ENCODE measurements around the gene FRMD8. TPM values are rescaled to one million over a fixed set of nuclear protein-coding genes. Genes with fewer than 3 reads are reported as not detected.

FRMD8 gene
- total and polyA plus RNA-seq, 2 donors from 2014 or later, result 9.4 to 41.3 TPM

DNA sequence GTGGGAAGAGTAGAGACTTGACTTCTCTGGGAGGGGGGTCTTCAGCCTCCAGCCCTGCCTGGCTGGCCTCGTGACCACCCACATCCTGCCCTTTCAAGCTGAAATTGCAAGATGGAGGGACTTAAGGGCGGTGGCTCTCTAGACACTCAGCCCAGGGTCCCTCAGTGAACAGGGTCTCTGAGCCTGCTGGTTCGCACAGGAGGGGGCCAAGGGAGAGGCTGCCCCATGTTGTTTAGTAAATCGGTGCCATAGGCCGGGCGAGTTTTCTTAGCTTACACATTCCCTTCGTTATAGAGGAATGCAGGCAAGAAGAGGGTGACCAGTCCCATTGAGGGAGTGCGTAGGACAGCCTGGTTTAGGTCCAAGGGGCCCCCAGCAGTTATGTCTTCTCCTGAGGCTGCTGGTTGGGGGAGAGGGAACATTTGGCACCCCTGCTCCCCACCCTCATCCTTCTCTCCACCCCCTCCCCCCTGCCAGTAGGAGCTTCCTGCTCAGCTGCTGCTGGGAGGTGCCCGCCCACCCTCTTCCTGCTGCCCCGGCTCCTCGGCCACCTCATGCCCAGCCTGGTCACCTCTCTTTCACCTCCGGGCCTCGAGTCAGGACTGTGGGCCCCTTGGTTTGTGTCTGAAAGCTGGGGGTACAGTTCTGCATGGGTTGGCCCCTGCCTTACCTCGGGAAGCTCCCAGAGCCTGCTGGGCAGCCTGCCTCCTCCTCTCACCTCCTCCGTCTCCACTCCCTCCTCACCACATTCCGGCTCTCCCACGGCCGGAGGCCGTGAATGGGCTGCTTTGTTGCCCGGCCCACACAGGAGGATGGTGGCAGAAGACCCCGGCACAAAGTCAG is 3.9 kb downstream of the FRMD8 start:
- Histone ChIP-seq H3K27me3 (ENCODE audit: control insufficient read depth, insufficient read depth, low read length) (no peaks in the 10 kb centered on the region), H3K9ac (ENCODE audit: low read length in 3 of 3) (peak overlapping the region in 1 of 3 donors; percentile 19), H3K27ac (ENCODE audit: low read depth in 2 of 2, low read length in 2 of 2) (peak overlapping the region; percentile 65 to 76), H3K4me1 (ENCODE audit: control insufficient read depth in 2 of 3, insufficient read depth in 2 of 3, low read depth in 1 of 3, low read length in 3 of 3) (peaks cover 0 to 33% (median 16%) of the 10 kb centered on the region in 3 donors), H3K36me3 (ENCODE audit: control insufficient read depth in 2 of 3, insufficient read depth in 3 of 3, low read length in 3 of 3) (peaks cover 0 to 3% (median 2%) of the 10 kb centered on the region in 3 donors), H3K4me3 (ENCODE audit: low read length in 3 of 3) (peak overlapping the region in 1 of 3 donors; percentile 43), H3K9me3 (ENCODE audit: control insufficient read depth in 2 of 3, insufficient read depth in 1 of 3, low read length in 3 of 3) (no peaks in the 10 kb centered on the region)
- DNase-seq (peak in 4 of 5 donors; percentile 28 to 80 (median 62)), FAIRE-seq (no peak)
- TF ChIP-seq, protein P1, sequence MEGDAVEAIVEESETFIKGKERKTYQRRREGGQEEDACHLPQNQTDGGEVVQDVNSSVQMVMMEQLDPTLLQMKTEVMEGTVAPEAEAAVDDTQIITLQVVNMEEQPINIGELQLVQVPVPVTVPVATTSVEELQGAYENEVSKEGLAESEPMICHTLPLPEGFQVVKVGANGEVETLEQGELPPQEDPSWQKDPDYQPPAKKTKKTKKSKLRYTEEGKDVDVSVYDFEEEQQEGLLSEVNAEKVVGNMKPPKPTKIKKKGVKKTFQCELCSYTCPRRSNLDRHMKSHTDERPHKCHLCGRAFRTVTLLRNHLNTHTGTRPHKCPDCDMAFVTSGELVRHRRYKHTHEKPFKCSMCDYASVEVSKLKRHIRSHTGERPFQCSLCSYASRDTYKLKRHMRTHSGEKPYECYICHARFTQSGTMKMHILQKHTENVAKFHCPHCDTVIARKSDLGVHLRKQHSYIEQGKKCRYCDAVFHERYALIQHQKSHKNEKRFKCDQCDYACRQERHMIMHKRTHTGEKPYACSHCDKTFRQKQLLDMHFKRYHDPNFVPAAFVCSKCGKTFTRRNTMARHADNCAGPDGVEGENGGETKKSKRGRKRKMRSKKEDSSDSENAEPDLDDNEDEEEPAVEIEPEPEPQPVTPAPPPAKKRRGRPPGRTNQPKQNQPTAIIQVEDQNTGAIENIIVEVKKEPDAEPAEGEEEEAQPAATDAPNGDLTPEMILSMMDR (IDR thresholded peaks at IDR 0.05; ENCODE audit: borderline replicate concordance, extremely low read depth, insufficient read depth), result no peak
- intact Hi-C loops (cut with DNase I), result no loop called here

GRCh38 chr11:65390996-65391395 is 4.6 kb downstream of the FRMD8 start:
- H3K27ac ChIP-seq (ENCODE audit: low read depth in 2 of 2, low read length in 2 of 2), result peak overlapping the region; percentile 65 to 76
- TF ChIP-seq, protein P1 (IDR thresholded peaks at IDR 0.05; ENCODE audit: borderline replicate concordance, extremely low read depth, insufficient read depth), result no peak
- no peaks in the 10 kb centered on the region for H3K9me3 ChIP-seq (ENCODE audit: control insufficient read depth in 2 of 3, insufficient read depth in 1 of 3, low read length in 3 of 3)
- H3K36me3 ChIP-seq (ENCODE audit: control insufficient read depth in 2 of 3, insufficient read depth in 3 of 3, low read length in 3 of 3), result peaks cover 0 to 3% (median 2%) of the 10 kb centered on the region in 3 donors
- no peaks in the 10 kb centered on the region for H3K27me3 ChIP-seq (ENCODE audit: control insufficient read depth, insufficient read depth, low read length)
- H3K4me1 ChIP-seq (ENCODE audit: control insufficient read depth in 2 of 3, insufficient read depth in 2 of 3, low read depth in 1 of 3, low read length in 3 of 3), result peaks cover 0 to 31% (median 15%) of the 10 kb centered on the region in 3 donors
- FAIRE-seq (no peak), DNase-seq (peak in 3 of 5 donors; percentile 33 to 73 (median 46))
- H3K9ac ChIP-seq (ENCODE audit: low read length in 3 of 3), result peak overlapping the region in 1 of 3 donors; percentile 19
- H3K4me3 ChIP-seq (ENCODE audit: low read length in 3 of 3), result peak overlapping the region in 1 of 3 donors; percentile 43
- intact Hi-C loops (cut with DNase I), result no loop called here

- DNase-seq (no peak), FAIRE-seq (no peak)
- Histone ChIP-seq H3K27ac (ENCODE audit: low read depth in 2 of 2, low read length in 2 of 2) (no peak overlapping the region), H3K27me3 (ENCODE audit: control insufficient read depth, insufficient read depth, low read length) (no peaks in the 10 kb centered on the region), H3K4me3 (ENCODE audit: low read length in 3 of 3) (no peak overlapping the region), H3K36me3 (ENCODE audit: control insufficient read depth in 2 of 3, insufficient read depth in 3 of 3, low read length in 3 of 3) (peaks cover 0 to 6% (median 6%) of the 10 kb centered on the region in 3 donors), H3K4me1 (ENCODE audit: control insufficient read depth in 2 of 3, insufficient read depth in 2 of 3, low read depth in 1 of 3, low read length in 3 of 3) (peaks cover 0 to 23% (median 12%) of the 10 kb centered on the region in 3 donors), H3K9me3 (ENCODE audit: control insufficient read depth in 2 of 3, insufficient read depth in 1 of 3, low read length in 3 of 3) (no peaks in the 10 kb centered on the region), H3K9ac (ENCODE audit: low read length in 3 of 3) (no peak overlapping the region)
- intact Hi-C loops (cut with DNase I), result no loop called here
- TF ChIP-seq, protein P1 (IDR thresholded peaks at IDR 0.05; ENCODE audit: borderline replicate concordance, extremely low read depth, insufficient read depth), result no peak
These were observed 5.9 kb downstream of the FRMD8 start for GRCh38 chr11:65392186-65392829.

Data from kidney (tissue), 14 donors.